ENCODE data around the gene FADD.

DNA sequence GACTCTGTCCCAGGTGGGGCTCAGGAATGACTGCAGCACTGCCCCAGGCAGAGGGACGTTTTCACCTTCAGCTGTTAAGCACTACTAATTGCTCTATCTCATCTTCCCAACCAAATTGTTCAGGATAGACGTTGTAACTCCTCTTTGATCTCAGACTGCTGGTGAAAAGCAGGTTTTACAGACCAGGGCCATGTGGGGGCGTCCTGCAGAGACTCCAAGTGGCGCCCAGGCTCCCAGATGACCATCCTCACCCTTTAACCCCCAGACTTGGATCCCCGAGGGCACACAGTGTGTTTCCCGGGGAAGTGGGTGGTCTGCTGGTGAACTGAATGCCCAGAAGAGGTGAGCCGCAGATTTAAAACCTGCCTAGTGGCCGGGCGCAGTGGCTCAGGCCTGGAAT lies 23.9 kb downstream of the FADD start:
- TF ChIP-seq EP300 (IDR thresholded peaks at IDR 0.05): no peak
- TF ChIP-seq, protein P1, sequence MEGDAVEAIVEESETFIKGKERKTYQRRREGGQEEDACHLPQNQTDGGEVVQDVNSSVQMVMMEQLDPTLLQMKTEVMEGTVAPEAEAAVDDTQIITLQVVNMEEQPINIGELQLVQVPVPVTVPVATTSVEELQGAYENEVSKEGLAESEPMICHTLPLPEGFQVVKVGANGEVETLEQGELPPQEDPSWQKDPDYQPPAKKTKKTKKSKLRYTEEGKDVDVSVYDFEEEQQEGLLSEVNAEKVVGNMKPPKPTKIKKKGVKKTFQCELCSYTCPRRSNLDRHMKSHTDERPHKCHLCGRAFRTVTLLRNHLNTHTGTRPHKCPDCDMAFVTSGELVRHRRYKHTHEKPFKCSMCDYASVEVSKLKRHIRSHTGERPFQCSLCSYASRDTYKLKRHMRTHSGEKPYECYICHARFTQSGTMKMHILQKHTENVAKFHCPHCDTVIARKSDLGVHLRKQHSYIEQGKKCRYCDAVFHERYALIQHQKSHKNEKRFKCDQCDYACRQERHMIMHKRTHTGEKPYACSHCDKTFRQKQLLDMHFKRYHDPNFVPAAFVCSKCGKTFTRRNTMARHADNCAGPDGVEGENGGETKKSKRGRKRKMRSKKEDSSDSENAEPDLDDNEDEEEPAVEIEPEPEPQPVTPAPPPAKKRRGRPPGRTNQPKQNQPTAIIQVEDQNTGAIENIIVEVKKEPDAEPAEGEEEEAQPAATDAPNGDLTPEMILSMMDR (IDR thresholded peaks at IDR 0.05): no peak
